ENCODE data around the gene CENPO.
"Not testable (repeated sequence)": the region's sequence is repeated elsewhere in the genome, so short reads cannot be mapped to it uniquely, and the experiment has no call there.

Gene CENPO

DNA sequence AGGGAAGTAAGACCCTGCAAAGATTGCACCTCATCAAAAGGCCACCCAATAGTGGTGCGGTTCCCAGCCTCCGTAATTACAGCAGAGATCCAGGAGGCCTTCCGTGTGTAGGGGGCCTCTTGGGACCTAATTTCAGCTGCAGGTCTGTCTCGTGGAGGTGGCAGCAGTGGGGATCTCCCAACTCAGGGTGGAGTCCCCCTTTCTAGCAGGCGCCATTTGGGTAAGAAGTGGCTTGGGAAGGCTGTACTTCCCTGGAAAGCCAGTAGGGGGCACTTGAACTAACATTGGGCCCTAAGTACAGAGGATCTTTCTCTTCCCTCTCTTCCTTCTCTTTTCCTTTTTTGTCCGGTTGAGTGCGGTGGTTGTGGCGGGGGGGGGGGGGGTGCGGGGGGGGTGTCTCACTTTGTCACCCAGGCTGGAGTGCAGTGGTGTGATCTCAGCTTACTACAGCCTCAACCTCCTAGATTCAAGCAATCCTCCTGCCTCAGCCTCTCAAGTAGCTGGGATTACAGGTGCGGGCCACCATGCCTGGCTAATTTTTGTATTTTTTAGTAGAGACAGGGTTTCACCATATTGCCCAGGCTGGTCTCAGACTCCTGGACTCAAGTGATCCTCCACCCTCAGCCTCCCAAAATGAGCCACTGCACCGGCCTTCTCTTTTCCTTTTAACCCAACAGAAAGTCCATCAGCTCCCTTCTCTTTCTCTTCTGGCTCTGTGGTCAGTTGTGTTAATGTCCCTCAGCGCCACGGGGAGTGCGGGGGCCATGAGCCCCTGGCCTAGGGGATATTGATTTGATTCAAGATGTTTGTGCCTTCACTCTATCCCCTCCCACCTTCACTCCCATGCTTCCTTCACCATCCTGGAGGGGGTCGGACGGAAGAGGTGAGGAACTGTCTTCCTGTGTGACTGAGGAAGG lies 32.0 kb downstream of the CENPO start:
- peak; percentile 61 for DNase-seq

DNA sequence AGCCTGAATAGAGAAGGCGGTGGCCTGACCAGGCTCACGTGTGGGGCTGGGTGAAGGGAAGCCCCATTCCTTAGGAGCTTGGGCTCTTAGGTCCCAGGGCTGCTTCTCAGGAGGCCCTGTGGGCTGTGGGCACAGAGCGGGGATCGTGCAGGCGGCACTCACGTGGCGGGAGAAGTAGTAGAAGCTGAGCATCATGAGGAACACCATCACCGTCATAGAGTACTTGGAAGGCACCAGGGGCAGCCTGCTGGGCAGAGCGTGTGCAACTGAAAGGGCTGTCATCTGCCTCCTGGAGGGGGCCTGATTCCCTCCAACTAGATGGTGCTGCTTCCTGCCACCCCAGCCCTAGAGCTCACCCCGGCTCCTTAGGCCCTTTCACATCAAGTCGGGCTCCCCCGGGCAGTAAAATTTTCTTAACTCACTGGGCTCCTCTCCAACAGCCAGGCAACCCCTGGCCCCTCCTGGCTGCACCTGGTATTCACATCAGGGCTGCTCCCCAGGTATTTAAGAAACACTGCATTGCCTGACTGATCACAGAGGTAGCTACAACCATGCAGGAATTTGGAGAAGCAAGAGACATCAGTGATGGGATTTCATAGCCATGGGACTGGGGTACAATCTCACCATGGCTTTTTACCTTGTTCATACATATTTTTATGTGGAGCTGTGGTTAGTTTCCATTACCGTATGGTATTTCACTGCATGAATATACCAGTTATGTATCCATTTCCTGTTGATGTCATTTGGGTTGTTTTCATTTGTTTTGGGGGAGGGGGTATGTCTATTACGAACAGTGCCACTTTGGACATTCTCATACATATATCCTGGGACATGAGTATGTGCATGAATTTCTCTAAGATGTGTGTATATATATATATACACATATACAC lies 32.9 kb downstream of the CENPO start:
- no peak for DNase-seq

DNA sequence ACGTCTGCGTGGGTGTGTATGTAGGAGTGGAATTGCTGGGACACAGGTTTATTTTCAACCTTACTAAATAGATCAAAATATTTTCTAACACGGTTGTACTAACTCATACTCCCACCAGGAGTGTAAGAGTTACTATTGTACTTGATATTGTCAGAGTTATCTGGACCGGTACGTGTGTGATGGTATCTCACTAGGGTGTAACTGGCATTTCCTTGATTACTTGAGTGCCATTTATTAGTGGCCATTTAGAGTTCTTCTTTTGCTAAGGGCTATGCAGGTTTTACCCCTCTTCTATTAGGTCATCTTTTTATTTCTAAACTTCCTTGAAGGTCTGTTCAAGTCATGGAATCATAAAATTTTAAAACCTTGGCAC lies 33.5 kb downstream of the CENPO start:
- no peak for DNase-seq

DNA sequence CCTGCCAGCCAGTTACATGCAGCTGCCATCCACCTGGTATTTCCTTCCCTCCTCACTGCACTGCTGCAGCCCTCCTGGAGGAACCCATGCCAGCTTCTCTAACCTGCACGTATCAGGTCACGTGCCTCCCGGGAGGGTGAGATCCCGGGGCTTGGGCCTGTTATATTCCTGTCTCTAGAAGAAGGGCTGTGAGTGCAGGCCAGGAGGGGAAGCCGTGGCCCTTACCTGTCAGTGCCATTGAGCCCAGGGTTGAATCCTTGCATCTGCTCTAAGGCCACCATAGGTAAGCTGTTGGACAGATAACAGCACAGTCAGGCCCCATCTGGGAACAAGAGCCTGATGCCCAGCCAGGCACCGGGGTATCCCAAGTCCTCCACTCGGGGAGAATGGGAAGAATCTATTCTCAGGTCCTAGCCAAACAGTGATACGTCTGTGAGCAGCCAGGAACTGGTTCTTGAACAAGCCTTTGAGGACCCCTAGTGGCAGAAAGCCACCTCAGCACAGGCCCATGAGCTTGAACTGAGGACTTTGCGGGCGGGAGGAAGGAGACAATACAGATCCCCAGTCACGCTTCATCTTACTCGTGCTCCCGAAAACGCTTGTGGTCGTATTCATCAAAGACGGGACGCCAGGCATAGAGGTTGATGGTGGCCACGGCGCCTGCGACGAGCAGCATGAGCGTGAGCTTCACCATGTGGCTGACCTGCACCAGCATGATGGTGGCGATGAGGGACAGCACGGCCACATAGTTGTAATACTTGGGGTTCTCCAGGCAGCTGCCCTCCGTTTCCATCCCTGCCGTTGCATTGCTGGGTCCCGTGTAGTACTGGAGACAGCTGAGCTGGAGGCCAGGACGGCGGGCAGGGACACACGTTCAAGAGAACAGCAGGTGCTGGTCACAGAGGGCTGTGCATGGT lies 34.4 kb downstream of the CENPO start:
- DNase-seq = peak; percentile 81

GRCh38 chr2:24828238-24828996 lies 35.2 kb downstream of the CENPO start:
- no peak for DNase-seq

GRCh38 chr2:24830351-24830750 lies 37.1 kb downstream of the CENPO start:
- DNase-seq = no peak

- no peak for DNase-seq
Measured at GRCh38 chr2:24830786-24831185, 37.6 kb downstream of the CENPO start.

DNA sequence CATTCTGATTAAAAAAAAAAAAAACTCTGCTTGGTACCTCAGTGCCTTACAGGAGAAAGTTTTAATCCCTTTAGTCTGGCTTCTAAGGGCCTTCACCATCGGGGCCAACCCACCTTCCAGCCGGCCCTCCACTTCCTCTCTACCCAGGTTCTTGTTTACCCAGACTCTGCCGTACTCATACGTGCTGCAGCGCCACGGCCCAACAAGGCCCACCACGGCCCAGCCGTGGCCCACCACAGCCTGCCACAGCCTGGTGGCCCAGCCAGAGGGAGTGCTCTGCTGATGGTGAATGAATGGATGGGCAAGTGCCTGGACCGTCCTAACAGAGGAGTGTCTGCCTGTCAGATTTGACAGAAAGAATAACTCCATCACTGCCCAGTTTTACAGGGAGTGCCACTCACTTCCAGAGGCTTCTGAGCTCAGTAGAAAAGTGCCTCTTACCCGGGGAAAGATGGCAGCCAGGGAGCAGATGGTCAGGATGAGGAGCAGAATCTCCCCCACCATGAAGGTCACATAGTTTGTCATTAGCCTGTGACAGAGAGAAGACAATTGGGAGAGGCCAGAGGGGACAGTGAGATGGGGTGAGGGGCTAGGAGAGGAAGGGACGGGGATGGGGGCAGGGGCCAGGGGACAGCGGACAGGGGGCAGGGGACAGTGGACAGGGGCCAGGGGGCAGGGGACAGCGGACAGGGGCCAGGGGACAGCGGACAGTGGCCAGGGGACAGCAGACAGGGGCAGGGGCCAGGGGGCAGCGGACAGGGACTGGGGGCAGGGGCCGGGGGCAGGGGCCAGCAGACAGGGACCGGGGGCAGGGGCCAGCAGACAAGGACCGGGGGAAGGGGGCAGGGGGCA lies 38.2 kb downstream of the CENPO start:
- no peak for DNase-seq

GRCh38 chr2:24832073-24832461 lies 38.8 kb downstream of the CENPO start:
- no peak for DNase-seq

DNA sequence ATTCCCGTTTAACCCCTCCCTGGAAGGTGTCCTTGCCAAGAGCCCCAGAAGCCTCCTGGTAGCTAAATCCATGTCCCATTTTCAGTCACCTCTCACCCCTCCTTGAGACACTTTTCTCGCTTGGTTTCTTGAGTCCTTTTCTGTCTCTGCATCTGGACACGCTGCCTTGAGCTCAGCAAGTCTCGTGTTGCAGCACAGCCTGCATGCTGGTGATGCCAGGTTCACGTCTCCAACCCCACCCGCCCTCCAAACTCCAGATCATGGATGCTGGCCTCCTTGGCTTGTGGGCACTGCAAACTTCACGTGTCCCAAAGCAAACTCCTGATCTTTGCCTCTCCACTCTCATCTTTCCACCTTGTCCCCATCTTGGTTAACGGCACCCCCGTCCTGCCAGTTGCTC lies 39.3 kb downstream of the CENPO start:
- DNase-seq = no peak

GRCh38 chr2:24832931-24833701 lies 39.9 kb downstream of the CENPO start:
- DNase-seq = no peak

GRCh38 chr2:24833821-24834732 lies 40.9 kb downstream of the CENPO start:
- DNase-seq = no peak

DNA sequence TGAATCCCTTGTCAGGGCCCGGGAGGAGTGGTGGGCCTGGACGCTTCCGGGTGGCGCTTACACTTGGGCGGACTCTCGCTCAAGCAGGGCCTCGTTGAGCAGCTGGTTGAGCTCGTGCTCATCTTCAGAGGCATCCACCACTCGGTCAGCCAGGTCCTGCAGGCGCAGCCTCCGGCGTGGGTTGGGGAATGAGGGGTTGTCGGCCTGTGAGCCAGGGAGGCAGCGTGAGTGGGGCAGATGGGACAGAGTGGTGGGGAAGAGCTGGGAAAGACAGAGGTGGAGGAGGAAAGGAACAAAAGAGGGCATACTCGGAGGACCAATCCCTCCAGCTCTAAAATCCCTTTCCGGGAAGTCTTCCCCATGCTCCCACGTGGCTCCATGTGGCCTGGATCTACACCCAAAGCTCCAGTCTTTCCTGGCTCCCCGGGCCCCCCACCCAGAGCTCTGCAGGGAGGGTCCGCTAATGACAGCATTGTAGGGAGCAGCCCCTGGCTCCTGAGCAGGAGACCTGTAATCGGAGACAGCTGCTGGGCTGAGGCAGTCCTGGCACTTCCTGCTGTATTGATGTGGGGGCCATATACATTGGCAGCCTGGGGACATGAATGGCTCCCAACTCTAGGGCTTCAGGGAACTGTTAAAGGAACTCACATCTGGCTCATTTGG lies 41.6 kb downstream of the CENPO start:
- no peak for DNase-seq

- DNase-seq = not testable (repeated sequence)
Measured at GRCh38 chr2:24835411-24835810, 42.2 kb downstream of the CENPO start.

GRCh38 chr2:24836206-24836605 lies 43.0 kb downstream of the CENPO start:
- no peak for DNase-seq

GRCh38 chr2:24836706-24837105 lies 43.5 kb downstream of the CENPO start:
- no peak for DNase-seq

DNA sequence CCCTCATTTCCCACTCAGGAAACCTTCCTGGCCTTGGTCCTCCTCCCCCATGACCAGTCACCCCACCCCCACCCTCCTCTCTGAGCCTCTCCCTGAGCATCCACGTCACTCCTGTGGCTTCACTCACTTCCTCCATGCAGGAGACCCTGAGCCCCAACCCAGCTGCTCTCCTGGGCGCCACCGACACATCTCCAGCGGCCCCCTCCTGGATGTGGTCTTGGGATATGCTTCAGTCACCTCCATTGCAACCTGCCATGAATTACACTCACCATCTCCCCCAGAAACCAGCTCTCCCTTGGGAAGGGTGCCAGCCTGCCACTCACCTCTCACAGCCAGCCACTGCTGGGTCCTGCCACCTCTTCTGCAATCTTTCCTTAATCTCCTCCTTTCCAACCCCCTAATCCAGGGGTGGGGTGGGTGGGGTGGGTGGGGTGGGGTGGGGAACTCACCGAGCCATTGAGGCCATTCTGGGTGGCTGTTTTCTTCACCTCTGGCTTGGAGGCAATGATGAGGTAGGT lies 44.8 kb downstream of the CENPO start:
- DNase-seq = no peak

DNA sequence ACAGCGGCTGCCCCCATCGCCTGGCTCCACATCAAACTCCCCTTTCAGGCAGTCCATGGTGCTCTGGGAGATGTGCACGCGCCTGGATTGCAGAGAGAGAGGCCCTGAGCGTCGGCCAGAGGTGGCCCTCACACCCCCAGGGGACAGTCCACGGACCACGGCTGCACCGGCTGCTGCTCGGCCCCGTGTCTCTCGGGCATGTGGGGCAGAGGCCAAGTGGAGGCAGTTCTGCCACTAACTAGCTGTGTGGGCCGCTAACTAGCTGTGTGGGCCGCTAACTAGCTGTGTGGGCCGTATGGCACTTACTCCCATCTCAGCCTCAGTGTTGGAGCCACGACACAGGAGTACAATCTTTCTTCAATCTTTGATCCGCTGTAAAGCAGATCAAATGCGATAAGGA lies 45.3 kb downstream of the CENPO start:
- DNase-seq = no peak
